DOHH2 (cell line): ENCODE data around the gene LRRC75B.

Experiments
- H3F3A ChIP-seq: fragments of 200-600 bp; sonication (generic), shearing (Covaris generic); 2 replicates; pipeline ENCODE4 v1.6.0; 2016; ENCODE audit warnings: antibody characterized with exemption, mild to moderate bottlenecking; ENCODE audit not compliant: control insufficient read depth, insufficient read depth
- H3K27ac ChIP-seq: fragments of 200-600 bp; sonication (generic); 2 replicates; pipeline ENCODE4 v1.5.1; 2014; ENCODE audit warnings: low read depth, mild to moderate bottlenecking, low read length, moderate library complexity
- H3K27me3 ChIP-seq: fragments of 200-600 bp; sonication (generic); 2 replicates; pipeline ENCODE4 v1.6.1; 2014; ENCODE audit warnings: mild to moderate bottlenecking, low read length, mixed read lengths; ENCODE audit not compliant: control insufficient read depth
- H3K36me3 ChIP-seq: fragments of 200-600 bp; sonication (generic); 2 replicates; pipeline ENCODE4 v1.6.1; 2014; ENCODE audit warnings: mild to moderate bottlenecking, low read length, moderate library complexity, mixed read lengths; ENCODE audit not compliant: control insufficient read depth
- H3K4me1 ChIP-seq: fragments of 200-600 bp; sonication (generic); 2 replicates; pipeline ENCODE4 v1.6.1; 2014; ENCODE audit warnings: mild to moderate bottlenecking, low read length, mixed read lengths; ENCODE audit not compliant: control insufficient read depth
- H3K4me2 ChIP-seq: fragments of 200-600 bp; sonication (generic); 2 replicates; pipeline ENCODE4 v1.6.0; 2014; ENCODE audit warnings: mild to moderate bottlenecking, low read length, moderate library complexity
- H3K4me3 ChIP-seq: fragments of 200-600 bp; sonication (generic); 2 replicates; pipeline ENCODE4 v1.5.1; 2014; ENCODE audit warnings: mild to moderate bottlenecking, low read length, mixed read lengths
- H3K79me2 ChIP-seq: fragments of 200-600 bp; sonication (generic); 2 replicates; pipeline ENCODE4 v1.6.1; 2014; ENCODE audit warnings: mild to moderate bottlenecking, low read length, mixed read lengths; ENCODE audit not compliant: control insufficient read depth
- H3K9me2 ChIP-seq: fragments of 200-600 bp; sonication (generic); replicated peaks from 2 replicates; pipeline ENCODE4 v1.6.1; 2014; ENCODE audit warnings: mild to moderate bottlenecking, low read length, mixed read lengths; ENCODE audit not compliant: control insufficient read depth
- H3K9me3 ChIP-seq: fragments of 200-600 bp; sonication (generic); 2 replicates; pipeline ENCODE4 v1.6.1; 2014; ENCODE audit warnings: antibody characterized with exemption, low read length, mixed read lengths; ENCODE audit not compliant: control insufficient read depth, insufficient read depth
- H4K20me1 ChIP-seq: fragments of 200-600 bp; sonication (generic); 2 replicates; pipeline ENCODE4 v1.6.0; 2014; ENCODE audit warnings: low read depth, mild to moderate bottlenecking, antibody characterized with exemption, low read length, moderate library complexity; ENCODE audit not compliant: control insufficient read depth, insufficient read depth
- CTCF ChIP-seq: fragments of 200-600 bp; sonication (generic); IDR thresholded peaks from one replicate; pipeline ENCODE4 v1.5.1; 2014; ENCODE audit warnings: antibody characterized with exemption, mild to moderate bottlenecking, low read depth, low read length; ENCODE audit not compliant: poor library complexity, severe bottlenecking
- EZH2phosphoT487 ChIP-seq: fragments of 200-600 bp; sonication (generic); IDR thresholded peaks from 2 replicates; pipeline ENCODE4 v1.6.1; 2017; ENCODE audit warnings: borderline replicate concordance, mild to moderate bottlenecking, antibody characterized with exemption, low read length, moderate library complexity, mixed read lengths

LRRC75B gene

GRCh38 chr22:24541681-24542515 lies 51.0 kb downstream of the LRRC75B start:
- Histone ChIP-seq H4K20me1 (no peaks in the 10 kb centered on the region), H3K27ac (no peak overlapping the region), H3K9me2 (no peaks in the 10 kb centered on the region), H3K4me1 (peaks cover 3% of the 10 kb centered on the region; the same call in 1 of the 2 replicates), H3K27me3 (no peaks in the 10 kb centered on the region), H3K79me2 (no peaks in the 10 kb centered on the region), H3K4me3 (no peak overlapping the region), H3K36me3 (peaks cover 64% of the 10 kb centered on the region), H3K9me3 (no peaks in the 10 kb centered on the region), H3K4me2 (no peak overlapping the region), H3F3A (no peaks in the 10 kb centered on the region)
- TF ChIP-seq CTCF, result no peak
- no peak for TF ChIP-seq EZH2phosphoT487

GRCh38 chr22:24540470-24540869 lies 52.4 kb downstream of the LRRC75B start:
- Histone ChIP-seq H4K20me1 (no peaks in the 10 kb centered on the region), H3F3A (no peaks in the 10 kb centered on the region), H3K27ac (no peak overlapping the region), H3K36me3 (peaks cover 56% of the 10 kb centered on the region), H3K79me2 (no peaks in the 10 kb centered on the region), H3K27me3 (no peaks in the 10 kb centered on the region), H3K9me3 (no peaks in the 10 kb centered on the region), H3K4me1 (peaks cover 3% of the 10 kb centered on the region; the same call in 1 of the 2 replicates), H3K4me3 (no peak overlapping the region), H3K9me2 (no peaks in the 10 kb centered on the region), H3K4me2 (no peak overlapping the region)
- no peak for TF ChIP-seq EZH2phosphoT487
- TF ChIP-seq CTCF, result no peak

DNA sequence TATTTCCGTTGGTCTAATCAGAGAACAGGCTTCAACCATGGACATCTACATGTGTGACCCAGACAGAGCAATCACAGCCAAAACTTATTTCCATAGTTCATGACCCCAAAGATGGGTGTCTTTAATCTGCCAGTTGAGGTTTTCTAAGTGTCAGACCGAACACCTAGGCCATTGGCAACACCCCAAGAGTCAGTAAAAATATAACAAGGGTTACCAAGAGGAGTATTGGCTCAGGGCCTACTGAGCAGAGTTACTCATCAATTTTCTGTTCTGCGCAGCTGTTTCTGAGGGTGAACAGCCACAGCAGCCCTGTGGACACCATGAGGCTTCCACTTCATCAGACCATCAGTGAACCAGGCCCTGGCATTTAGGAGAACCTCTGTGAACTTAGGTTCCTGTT lies 56.8 kb downstream of the LRRC75B start:
- H4K20me1 ChIP-seq, result no peaks in the 10 kb centered on the region
- H3K27ac ChIP-seq, result no peak overlapping the region
- no peaks in the 10 kb centered on the region for H3K9me2 ChIP-seq
- no peak overlapping the region for H3K4me2 ChIP-seq
- H3K9me3 ChIP-seq, result no peaks in the 10 kb centered on the region
- no peaks in the 10 kb centered on the region for H3K27me3 ChIP-seq
- H3K36me3 ChIP-seq, result peaks cover 17% of the 10 kb centered on the region
- no peaks in the 10 kb centered on the region for H3F3A ChIP-seq
- TF ChIP-seq CTCF, result no peak
- TF ChIP-seq EZH2phosphoT487, result no peak
- H3K4me3 ChIP-seq, result no peak overlapping the region
- H3K79me2 ChIP-seq, result no peaks in the 10 kb centered on the region
- H3K4me1 ChIP-seq, result no peaks in the 10 kb centered on the region
